DLD1 (cell line): Measurements from ENCODE around the gene C1orf226.
"Not testable (repeated sequence)": the region's sequence is repeated elsewhere in the genome, so short reads cannot be mapped to it uniquely, and the experiment has no call there.

Source experiments
- in situ Hi-C: cut with HindIII; loops from 2 replicates; pipeline ENCODE4 v1.10.0; 2017; ENCODE audit warnings: low sequenced_read_pairs

Gene C1orf226

DNA sequence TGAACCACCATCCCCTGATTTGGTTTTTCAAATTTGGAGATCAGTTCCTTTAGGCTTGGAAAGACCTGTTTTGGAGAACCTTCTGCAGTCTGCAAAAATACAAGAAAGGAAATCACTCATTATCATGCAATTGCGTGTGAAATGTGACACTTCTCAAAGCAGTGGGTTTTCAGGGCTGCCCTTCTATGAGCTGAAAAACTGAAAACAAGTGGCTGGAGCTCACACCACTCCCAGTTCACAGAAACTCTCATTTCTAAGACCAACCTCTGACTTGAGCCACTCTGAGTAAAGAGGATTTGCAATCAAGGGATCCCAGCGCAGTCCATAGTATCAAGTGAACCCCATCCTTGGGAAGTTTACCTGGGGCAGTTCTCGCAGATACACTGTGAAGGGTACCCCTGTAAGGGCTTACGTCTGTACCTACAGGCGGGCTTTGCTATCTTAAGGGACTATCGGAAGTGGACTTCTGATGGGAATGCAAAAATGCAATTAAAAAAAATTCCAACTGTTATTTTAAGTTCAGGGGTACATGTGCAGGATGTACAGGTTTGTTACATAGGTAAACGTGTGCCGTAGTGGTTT is 17.6 kb downstream of the C1orf226 start:
- in situ Hi-C loops = loop anchor here (25.0 kb wide), 1 partner anchor 187 kb away; no protein-coding TSS in a partner anchor

DNA sequence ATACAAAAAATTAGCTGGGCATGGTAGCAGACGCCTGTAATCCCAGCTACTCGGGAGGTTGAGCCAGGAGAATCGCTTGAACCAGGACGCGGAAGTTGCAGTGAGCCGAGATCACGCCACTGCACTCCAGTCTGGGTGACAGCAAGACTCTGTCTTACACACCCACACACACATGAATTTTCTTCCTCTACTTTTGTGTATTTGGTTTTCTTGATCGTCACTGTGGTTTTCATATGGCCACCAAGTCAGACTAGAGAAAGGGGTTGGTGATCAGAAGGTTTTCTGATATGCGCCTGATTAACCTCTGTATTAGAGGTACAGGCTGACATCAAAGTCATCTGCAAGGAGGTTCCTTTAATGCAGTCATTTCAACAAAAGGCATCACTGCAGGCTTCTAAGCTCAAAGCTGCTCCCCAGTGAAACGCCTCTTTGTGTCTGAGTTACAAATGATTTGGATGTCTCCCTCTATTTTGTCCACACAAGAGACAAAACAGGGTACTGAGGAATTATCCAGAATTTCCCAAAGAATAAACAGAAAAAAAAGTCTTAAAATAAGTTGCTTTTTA is 19.3 kb downstream of the C1orf226 start:
- in situ Hi-C loops = no loop called here

DNA sequence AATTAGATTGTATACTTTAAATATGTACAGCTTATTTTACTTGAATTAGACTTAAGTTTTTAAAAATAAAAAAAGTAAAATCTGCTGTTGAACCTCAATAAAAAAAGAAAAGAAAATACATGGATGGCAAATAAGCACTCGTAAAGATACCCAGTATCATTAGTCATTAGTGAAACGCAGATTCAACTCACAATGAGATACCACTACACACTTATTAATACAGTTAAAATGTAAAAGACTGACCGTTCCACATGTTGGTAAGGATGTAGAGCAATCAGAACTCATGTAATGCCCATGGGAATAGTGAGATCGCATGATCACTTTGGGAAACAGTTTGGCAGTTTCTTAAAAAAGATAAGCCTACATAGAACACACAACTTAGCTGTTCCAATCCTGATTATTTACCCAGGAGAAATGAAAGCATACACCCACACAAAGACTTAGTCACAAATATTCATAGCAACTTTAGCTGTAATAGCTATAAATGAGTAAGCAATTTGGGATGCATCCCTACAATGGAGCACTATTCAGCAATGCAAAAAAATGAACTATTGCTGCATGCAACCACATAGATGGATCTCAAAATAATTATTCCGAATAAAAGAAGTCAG is 23.1 kb downstream of the C1orf226 start:
- in situ Hi-C loops = no loop called here

DNA sequence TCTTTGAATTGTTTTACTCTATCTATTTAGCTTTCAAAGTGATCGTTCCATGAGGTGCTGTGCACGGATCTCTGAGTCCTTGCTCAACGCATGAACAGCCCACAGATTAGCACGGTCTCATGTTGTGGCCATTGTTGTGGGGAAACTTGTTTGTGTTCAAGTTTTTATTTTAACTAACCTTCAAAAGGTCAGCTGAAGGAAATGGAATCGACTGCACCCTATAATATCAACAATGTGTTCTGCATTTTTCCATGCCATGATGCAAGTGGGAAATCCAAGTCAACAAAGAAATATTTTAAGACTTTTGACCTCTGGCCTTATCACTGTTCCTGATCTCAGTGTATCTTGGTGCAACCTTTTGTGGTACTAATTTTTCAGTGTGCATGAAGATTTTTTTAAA is 24.3 kb downstream of the C1orf226 start:
- in situ Hi-C loops = no loop called here

DNA sequence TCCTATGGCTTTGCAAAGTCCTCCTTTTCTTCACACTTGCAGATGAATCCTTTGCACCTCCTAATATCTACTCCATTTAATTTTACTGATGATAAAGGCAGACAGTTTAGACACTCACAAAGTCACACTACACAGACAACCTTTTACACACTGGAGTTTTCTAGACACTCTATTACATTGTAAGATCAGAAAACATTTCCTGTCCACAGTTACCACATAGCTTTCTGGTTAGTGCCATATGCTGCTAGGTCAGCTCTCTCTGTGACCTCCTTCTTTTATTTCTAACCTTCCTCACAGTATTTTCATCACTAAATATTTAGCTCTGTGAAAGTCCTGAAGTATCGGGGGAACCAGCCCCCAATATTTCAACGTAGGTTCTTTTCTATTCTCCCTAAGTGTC is 25.3 kb downstream of the C1orf226 start:
- in situ Hi-C loops = no loop called here

DNA sequence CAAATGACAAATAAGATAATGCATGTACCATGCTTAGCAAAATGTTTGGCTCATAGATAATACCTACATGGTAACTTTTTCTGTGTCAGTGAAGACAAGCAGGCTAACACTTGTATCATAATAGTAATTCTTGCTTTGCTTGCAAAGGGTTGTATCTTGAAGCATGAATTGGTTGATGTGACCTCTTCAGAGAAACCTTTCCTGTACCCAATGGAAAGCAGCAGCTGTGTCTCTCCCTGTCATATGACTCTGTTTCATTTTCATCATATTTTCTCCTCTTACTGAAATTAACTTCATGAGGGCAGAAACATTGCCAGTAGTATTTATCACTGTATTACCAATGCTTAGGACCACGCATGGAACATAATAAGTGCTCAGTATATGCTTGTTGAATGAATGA is 26.0 kb downstream of the C1orf226 start:
- in situ Hi-C loops = no loop called here

DNA sequence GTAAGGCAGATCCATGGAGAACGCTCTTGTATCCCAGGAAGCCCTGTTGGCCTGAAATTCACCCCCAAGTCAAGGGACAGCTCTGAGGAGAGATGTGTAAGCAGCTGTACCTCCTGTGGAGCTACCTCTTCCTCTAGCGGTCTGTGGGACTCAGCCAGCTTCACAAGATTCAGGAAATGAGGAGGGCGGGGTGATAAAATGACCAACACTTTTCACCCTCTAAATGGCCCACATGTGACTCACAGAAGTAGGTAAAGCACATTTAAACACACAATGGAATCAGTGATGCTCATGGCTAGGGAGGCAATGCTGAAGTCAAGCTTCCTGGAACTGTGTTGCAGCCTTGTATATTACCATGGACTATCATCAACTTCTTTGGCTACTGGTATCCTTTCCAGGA is 30.5 kb downstream of the C1orf226 start, which contains the start of gene SH2D1B:
Gene SH2D1B (minus strand): TSS at position 135 of the 400 bp plus-strand sequence. CDS start 120 bp downstream, at position 15.
- in situ Hi-C loops = no loop called here

DNA sequence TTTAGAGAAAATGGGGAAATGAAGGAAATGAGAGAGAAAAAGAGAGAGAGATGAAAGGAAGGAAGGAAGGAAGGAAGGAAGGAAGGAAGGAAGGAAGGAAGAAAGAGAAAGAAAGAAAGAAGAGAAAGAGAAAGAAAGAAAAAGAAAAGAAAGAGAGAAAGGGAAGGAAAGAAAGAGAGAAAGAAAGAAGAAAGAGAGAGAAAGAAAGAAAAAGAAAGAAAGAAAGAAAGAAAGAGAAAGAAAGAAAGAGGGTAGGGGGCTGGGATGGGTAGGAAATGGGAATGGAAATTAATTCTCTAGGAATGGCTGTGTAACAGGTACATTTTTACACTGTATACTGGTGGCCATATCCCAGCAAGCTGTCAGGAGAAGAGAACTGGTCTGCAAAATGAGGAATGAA is 34.7 kb downstream of the C1orf226 start:
- in situ Hi-C loops = no loop called here

DNA sequence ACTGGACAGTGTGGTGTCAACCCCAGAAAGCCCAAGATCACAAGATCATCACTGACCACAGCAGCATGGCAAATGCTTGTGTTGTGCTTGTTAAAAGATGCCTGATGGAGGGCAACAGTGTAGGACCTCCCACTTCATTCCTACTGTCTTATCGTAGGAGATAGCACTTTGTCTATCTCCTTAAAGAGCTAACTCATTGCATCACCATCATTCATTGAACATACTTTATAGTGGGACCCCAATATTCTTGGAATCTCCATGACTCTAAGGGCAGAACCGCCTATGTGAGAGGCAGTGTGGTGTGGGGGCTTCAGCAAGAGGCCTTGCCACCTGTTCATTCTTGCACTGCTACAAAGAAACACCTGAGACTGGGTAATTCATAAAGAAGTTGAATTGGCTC is 35.4 kb downstream of the C1orf226 start:
- in situ Hi-C loops = no loop called here

DNA sequence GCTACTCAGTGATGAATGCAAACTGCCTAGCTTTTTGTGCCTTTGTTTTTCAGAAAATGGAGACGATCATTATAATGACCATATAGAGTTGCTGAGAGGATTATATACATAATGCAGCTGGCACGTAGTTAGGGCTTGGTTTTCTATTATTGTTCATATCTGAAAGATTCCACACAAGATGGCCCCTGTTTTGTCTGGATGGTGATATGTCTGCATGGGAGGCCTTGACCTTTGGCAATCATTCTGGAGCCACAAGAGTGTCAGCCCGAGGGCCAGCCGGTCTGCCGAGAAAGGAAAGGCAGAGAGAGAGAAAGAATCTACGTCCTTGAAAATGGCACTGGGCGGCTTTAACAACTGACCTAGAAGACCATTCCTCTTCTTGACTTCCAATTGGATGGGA is 36.1 kb downstream of the C1orf226 start:
- in situ Hi-C loops = no loop called here

DNA sequence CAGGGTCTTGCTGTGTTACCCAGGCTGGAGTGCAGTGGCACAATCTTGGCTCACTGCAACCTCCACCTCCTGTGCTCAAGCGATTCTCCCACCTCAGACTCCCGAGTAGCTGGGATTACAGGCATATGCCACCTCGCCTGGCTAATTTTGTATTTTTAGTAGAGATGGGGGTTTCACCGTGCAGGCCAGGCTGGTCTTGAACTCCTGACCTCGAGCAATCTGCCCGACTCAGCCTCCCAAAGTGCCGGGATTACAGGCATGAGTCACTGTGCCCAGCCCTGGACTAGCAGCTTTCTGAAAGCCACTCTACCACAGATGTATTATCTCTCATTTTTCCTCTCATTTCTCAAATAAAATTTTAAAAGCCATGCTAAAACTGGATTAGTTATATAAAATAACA is 37.1 kb downstream of the C1orf226 start:
- in situ Hi-C loops = not testable (repeated sequence)

DNA sequence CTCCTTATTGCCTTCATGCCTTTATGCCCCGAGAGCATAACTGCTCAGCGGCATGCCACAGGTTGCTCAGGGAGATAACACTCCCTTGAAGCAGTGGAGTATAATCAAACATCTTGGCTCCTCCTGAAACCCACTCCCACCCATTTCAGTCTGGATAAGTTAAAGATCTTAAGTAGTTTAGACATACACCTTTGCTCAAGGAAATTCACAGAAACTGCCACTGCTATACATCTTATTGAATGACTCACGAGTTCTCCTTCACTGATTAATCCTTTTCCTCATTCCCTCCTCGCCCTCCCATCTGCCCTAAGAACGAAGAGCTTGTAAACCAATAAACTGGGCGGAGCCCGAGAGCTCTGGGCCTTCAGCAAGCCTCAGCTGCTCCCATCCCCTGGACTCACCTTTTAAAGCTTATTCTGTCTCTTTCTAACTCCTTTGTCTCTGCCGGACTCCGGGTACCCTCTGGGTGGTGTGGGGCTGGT is 38.0 kb downstream of the C1orf226 start:
- in situ Hi-C loops = not testable (repeated sequence)

DNA sequence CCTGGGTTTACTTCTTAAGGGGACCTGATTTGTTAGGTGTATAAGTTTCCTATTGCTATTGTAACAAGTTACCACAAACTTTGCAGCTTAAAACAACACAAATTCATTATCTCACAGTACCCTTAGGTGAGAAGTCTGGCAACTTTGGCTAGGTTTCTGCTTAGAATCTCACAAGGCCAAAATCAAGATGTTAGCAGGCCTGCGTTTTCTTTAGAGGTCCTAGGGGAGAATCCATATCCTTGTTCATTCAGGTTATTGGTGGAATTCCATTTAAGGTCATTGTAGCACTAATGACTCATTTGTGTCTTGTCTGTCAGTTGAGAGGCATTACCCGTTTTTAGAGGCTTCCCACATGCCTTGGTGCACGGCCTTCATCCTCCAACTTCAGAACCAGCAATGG is 38.6 kb downstream of the C1orf226 start:
- in situ Hi-C loops = no loop called here

DNA sequence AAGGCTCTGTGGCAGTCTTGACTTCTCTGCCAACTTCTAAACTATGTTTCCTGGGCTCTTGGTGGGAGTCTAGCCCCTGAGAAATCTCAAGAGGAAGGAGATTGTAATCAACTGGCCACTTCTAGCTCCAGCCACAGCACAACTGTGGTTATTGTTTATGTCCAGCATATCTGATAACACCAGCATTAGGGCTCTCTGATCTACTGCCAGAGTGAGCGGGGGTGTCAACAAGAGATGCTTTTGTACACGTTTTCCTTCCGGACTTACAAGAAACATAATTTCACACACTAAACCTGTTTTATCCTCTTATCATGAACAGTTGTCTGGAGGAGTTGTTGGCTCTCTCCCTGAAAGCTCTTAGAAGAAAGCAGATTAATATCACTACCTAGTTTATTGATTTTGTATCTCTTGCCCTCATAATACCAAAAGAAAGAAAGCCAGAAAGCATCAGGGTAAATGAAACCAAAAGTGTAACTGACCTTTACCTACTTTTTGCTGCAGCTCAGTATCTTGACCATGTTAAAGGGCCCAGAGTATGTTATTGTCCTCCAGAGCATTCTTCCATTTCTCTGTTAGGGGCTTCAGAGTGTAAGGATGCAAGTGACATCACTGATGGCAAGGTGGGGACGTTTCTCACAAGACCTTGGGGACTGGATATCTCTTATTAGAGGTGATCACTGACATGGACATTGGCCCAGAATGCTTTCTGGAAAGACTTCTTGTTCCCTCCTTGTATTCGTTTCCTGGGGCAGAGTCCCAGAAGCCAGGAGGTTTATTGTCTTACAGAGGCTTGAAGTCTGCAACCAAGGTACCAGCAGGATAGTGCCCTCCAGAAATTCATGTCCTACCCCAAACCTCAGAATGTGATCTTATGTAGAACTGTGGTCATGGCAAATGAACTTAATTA is 40.0 kb downstream of the C1orf226 start:
- in situ Hi-C loops = no loop called here

DNA sequence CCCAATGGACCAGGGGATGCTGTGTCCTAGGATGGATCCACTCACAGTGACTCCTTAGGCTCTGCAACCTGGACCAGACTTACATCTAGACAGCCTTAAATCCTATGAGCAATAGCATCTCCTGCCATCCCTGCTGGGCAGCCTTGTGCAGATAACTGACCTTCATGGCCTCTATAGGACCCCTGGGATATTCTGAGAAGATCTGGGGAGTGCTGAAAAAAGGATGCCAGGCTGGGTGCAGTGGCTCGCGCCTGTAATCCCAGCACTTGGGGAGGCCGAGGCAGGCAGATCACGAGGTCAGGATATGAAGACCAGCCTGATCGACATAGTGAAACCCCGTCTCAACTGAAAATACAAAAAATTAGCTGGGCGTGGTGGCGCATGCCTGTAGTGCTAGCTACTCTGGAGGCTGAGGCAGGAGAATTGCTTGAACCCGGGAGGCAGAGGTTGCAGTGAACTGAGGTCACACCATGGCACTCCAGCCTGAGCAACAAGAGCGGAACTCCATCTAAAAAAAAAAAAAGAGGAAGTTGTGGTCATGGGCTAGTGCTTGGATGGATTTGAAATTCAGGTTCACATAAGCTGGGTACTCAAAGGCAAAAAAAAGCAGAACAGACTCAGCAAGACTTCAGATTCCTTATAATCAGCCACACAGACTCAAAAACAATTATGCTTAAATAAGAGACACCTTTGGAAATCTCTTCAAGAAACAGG is 41.3 kb downstream of the C1orf226 start:
- in situ Hi-C loops = no loop called here

DNA sequence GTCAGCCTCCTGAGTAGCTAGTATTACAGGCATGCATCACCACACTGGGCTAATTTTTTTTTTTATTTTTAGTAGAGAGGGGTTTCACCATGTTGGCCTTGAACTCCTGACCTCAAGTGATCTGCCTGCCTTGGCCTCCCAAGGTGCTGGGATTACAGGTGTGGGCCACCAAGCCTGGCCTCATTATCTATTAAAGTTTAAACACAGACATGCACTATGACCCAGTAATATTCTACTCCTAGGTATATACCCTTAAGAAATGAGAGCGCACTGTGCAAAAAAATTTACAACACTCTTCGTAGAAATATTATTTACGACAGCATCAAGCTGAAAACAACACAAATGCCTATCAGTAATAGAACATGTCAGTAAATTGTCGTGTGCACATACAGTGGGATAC is 49.1 kb downstream of the C1orf226 start:
- in situ Hi-C loops = no loop called here

DNA sequence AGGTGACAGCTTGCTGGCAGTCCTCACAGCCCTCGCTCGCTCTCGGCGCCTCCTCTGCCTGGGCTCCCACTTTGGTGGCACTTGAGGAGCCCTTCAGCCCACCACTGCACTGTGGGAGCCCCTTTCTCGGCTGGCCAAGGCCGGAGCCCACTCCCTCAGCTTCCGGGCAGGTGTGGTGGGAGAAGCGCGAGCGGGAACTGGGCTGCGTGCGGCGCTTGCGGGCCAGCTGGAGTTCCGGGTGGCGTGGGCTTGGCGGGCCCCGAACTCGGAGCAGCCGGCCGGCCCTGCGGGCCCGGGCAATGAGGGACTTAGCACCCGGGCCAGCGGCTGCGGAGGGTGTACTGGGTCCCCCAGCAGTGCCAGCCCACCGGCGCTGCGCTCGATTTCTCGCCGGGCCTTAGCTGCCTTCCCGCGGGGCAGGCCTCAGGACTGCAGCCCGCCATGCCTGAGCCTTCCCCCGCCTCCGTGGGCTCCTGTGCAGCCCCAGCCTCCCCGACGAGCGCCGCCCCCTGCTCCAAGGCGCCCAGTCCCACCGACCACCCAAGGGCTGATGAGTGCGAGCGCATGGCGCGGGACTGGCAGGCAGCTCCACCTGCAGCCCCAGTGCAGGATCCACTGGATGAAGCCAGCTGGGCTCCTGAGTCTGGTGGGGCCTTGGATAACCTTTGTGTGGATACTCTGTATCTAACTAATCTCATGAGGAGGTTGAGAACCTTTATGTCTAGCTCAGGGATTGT is 51.6 kb downstream of the C1orf226 start:
- in situ Hi-C loops = not testable (repeated sequence)
